ENCODE data around the gene MYOM1.

The MYOM1 gene

DNA sequence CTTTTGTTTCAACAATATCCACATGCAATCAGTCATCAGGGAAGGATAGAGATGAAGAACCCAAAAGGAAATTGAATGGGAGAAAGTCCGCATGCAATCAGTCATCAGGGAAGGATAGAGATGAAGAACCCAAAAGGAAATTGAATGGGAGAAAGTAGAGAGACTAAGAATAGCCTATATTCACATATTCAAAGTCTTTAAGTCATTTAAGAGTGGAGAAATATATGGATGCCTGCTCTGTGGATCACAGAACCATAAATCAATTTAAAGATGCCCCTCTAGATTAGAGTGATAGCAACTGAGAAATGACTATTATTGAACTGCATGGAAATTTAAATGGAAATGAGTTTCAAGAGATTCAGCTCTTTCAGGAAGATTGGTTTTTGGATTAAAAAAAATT, 116.8 kb downstream of the MYOM1 start:
- no peak overlapping the region for H3K4me3 ChIP-seq (ENCODE audit: low read length)
- H3K27me3 ChIP-seq (ENCODE audit: control insufficient read depth, insufficient read depth, low read length): peaks cover 4% of the 10 kb centered on the region

DNA sequence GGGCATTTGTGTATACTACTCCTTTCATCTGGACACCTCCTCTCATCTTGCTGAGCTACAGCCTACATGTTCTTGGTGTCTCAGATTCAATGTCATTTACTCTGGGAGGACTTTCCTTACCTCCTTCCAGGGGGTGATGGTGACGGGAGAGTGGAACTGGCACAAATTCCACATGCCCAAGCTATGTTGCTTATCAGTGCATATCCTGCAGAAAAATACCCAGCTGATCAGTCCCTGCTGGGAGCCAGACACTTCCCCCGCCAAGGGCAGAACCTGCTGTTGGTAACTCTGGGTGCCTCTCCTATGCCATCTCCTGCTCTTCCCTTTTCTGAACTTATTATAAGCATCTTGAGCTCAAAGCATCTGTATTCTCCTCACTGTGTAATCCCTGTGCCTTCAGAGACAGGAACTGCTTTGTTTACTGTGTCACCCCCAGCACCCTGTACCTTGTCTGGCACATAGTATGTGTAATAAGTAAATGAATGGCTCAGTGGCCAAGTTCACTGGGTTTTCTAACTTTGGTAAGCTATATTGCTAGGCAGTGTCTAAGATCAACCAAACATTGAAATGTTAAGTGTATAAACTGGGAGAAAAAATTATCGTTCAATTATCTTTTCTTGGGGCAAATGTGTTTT, 119.2 kb downstream of the MYOM1 start:
- Histone ChIP-seq H3K4me2 (ENCODE audit: low read length) (no peak overlapping the region), H3K27me3 (ENCODE audit: control insufficient read depth, insufficient read depth, low read length) (peaks cover 4% of the 10 kb centered on the region), H3K4me1 (ENCODE audit: control insufficient read depth, insufficient read depth, low read length) (peaks cover 13% of the 10 kb centered on the region), H3K4me3 (ENCODE audit: low read length) (no peak overlapping the region), H3K9ac (ENCODE audit: low read depth, low read length) (no peak overlapping the region), H3K36me3 (ENCODE audit: insufficient read depth, low read length) (no peaks in the 10 kb centered on the region), H3K9me3 (replicated peaks; ENCODE audit: low read length) (no peaks in the 10 kb centered on the region)

More for the DNA sequence above, 116.8 kb downstream of the MYOM1 start:
- no peak overlapping the region for H3K4me2 ChIP-seq (ENCODE audit: low read length)
- H3K9ac ChIP-seq (ENCODE audit: low read depth, low read length): no peak overlapping the region
- H3K9me3 ChIP-seq (replicated peaks; ENCODE audit: low read length): no peaks in the 10 kb centered on the region
- H3K36me3 ChIP-seq (ENCODE audit: insufficient read depth, low read length): no peaks in the 10 kb centered on the region
- peaks cover 13% of the 10 kb centered on the region for H3K4me1 ChIP-seq (ENCODE audit: control insufficient read depth, insufficient read depth, low read length)

DNA sequence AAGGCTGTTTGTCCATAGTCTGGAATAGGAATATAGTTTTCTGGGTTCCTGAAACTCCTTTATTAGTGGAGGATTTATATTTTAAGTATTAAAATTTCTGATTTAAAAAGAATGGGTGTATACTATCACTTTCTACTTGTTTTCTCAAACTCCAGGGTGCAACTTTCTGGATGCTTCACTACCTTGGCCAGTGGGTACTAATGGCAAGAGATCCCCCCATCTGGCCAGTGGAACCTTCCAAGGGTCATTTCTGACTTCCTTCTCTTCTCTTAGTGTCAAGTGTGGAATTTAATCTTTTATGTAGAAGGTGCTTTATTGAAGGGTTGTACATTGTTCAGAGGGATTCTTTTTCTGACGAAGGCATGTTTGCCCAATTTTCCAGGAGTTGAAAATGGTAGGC, 120.4 kb downstream of the MYOM1 start:
- Histone ChIP-seq H3K27me3 (ENCODE audit: control insufficient read depth, insufficient read depth, low read length) (peaks cover 4% of the 10 kb centered on the region), H3K4me3 (ENCODE audit: low read length) (no peak overlapping the region), H3K4me2 (ENCODE audit: low read length) (no peak overlapping the region), H3K9me3 (replicated peaks; ENCODE audit: low read length) (no peaks in the 10 kb centered on the region), H3K4me1 (ENCODE audit: control insufficient read depth, insufficient read depth, low read length) (peaks cover 7% of the 10 kb centered on the region), H3K36me3 (ENCODE audit: insufficient read depth, low read length) (no peaks in the 10 kb centered on the region), H3K9ac (ENCODE audit: low read depth, low read length) (no peak overlapping the region)

DNA sequence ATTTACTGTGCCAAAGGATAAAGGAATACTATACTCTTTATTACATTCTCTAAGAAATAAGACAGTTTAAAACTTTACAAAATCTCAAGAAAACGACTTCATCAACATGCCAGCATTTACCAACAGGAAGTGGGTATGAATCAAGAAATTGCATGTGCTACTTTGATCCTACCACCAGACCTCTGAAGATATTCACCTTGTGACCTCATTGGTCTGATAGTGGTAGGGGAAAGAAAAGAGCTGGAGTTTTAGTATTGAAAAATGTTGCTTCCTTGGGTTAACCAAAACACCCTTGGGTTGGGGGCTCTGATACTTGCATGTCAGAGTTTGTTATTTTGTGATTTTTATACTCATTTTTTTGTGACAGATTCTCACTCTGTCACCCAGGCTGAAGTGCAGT, 122.7 kb downstream of the MYOM1 start:
- no peak overlapping the region for H3K4me2 ChIP-seq (ENCODE audit: low read length)
- H3K36me3 ChIP-seq (ENCODE audit: insufficient read depth, low read length): no peaks in the 10 kb centered on the region
- H3K27me3 ChIP-seq (ENCODE audit: control insufficient read depth, insufficient read depth, low read length): peaks cover 4% of the 10 kb centered on the region
- H3K9ac ChIP-seq (ENCODE audit: low read depth, low read length): no peak overlapping the region
- peaks cover 8% of the 10 kb centered on the region for H3K4me1 ChIP-seq (ENCODE audit: control insufficient read depth, insufficient read depth, low read length)
- H3K9me3 ChIP-seq (replicated peaks; ENCODE audit: low read length): no peaks in the 10 kb centered on the region
- H3K4me3 ChIP-seq (ENCODE audit: low read length): no peak overlapping the region

DNA sequence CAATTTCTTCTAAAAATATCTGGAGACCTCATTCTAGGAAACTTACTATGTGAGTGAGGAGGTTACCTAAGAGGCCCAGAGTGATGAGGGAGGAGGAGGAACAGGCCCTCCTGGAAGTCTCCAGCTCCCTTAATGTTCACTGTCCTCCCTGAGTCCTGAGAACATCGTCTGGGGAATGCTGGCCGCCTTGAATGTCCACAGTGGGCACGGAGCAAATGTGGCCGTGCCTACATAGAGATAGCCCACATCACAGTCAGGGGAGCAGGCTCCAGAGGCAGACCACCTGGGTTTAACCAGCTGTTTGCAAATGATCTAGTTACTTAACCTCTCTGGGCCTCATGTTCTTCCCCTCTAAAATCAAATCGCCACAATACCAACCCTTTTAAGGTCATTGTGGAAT, 123.8 kb downstream of the MYOM1 start:
- no peak overlapping the region for H3K4me3 ChIP-seq (ENCODE audit: low read length)
- H3K4me2 ChIP-seq (ENCODE audit: low read length): no peak overlapping the region
- H3K9ac ChIP-seq (ENCODE audit: low read depth, low read length): no peak overlapping the region
- H3K9me3 ChIP-seq (replicated peaks; ENCODE audit: low read length): no peaks in the 10 kb centered on the region
- H3K36me3 ChIP-seq (ENCODE audit: insufficient read depth, low read length): no peaks in the 10 kb centered on the region
- peaks cover 8% of the 10 kb centered on the region for H3K4me1 ChIP-seq (ENCODE audit: control insufficient read depth, insufficient read depth, low read length)
- peaks cover 4% of the 10 kb centered on the region for H3K27me3 ChIP-seq (ENCODE audit: control insufficient read depth, insufficient read depth, low read length)

DNA sequence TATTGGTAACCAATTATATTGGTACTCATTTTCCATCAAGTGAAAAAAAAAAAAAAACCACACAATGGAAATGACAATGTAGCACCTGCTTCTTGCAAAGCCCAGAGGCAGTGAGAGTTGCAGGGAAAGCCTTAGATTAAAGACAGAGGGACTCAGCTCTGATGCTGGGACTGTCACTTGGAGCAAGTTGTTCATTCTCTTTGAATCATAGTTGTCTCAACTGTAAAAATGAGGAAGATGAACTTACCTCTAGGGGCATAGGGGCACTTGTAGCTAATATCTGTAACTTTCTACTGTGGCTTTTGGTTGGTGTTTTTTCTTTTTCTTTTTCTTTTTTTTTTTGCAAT, 125.5 kb downstream of the MYOM1 start:
- no peak overlapping the region for H3K4me2 ChIP-seq (ENCODE audit: low read length)
- peaks cover 8% of the 10 kb centered on the region for H3K4me1 ChIP-seq (ENCODE audit: control insufficient read depth, insufficient read depth, low read length)
- H3K36me3 ChIP-seq (ENCODE audit: insufficient read depth, low read length): no peaks in the 10 kb centered on the region
- no peak overlapping the region for H3K9ac ChIP-seq (ENCODE audit: low read depth, low read length)
- no peaks in the 10 kb centered on the region for H3K9me3 ChIP-seq (replicated peaks; ENCODE audit: low read length)
- H3K4me3 ChIP-seq (ENCODE audit: low read length): no peak overlapping the region
- no peaks in the 10 kb centered on the region for H3K27me3 ChIP-seq (ENCODE audit: control insufficient read depth, insufficient read depth, low read length)

DNA sequence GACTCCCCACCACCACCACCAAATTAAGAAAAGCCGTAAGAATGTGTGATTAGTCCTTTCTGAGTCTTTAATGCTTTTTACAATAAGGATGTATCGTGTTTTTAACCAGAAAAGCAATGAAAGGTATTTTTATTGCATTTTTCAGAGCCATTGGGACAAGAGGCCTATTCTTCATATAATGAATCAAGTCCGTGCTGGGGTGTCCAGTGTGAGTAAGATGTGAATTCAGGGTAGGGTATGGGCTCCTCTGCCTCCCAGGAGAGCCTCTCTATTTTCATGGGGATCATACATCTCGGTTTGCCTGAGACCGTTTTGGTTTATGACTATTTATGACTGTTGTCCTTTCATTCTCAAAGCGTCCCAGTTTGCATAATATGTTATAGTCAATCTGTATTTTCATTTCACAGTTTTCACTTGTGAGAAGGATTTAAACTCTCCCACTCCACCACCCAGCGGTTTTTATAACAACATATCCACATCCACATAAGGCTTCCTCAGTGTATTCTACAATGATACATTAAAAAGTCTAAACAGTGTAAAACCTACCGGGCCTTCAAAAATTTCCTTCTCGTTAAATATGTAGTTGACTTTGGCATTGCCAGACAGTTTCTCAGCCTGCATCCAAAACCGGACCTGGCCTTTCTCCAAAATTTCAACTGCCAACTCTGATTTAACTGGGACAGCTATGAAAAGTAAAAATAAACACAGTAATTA, 126.0 kb downstream of the MYOM1 start:
- Histone ChIP-seq H3K9me3 (replicated peaks; ENCODE audit: low read length) (no peaks in the 10 kb centered on the region), H3K9ac (ENCODE audit: low read depth, low read length) (no peak overlapping the region), H3K36me3 (ENCODE audit: insufficient read depth, low read length) (no peaks in the 10 kb centered on the region), H3K4me3 (ENCODE audit: low read length) (no peak overlapping the region), H3K27me3 (ENCODE audit: control insufficient read depth, insufficient read depth, low read length) (no peaks in the 10 kb centered on the region), H3K4me2 (ENCODE audit: low read length) (no peak overlapping the region), H3K4me1 (ENCODE audit: control insufficient read depth, insufficient read depth, low read length) (peaks cover 8% of the 10 kb centered on the region)

DNA sequence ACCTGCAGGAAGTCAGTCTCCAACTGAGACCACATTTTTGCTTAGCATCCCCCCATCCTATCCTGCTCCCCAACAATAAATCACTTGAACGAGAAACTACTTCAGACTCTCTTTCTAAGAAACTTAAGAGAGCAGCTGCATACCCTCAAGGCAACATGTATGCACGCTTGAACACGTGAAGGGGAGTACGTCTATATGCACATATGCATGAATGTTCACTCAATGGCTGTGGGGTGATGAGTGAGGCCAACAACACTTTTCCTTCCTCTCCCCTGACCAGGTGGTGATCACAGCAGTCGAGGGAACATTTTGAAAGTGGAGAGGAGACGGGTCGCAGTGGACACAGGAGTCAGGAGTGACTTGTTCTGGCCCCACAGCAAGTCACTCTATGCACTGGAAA, 127.0 kb downstream of the MYOM1 start:
- Histone ChIP-seq H3K4me2 (ENCODE audit: low read length) (no peak overlapping the region), H3K36me3 (ENCODE audit: insufficient read depth, low read length) (no peaks in the 10 kb centered on the region)

DNA sequence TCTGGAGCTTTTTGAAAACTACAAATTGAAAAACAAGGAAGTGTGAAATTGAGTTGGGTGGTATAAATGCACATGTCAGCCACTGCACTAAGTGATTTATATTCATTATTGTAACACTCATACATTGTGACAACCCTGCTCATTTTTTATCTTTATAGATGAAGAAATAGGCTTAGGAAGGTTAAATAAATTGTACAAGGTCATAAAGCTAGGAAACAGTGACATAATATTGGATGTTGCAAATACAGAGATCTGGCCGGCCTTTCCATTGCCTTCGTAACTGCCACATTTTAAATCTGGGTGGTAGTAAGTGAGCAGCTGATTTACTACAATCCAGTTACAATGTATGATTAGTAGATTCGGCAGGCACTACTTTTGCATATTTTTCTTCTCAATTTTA, 130.2 kb downstream of the MYOM1 start:
- no peak overlapping the region for H3K4me3 ChIP-seq (ENCODE audit: low read length)
- H3K27me3 ChIP-seq (ENCODE audit: control insufficient read depth, insufficient read depth, low read length): no peaks in the 10 kb centered on the region
- H3K9me3 ChIP-seq (replicated peaks; ENCODE audit: low read length): no peaks in the 10 kb centered on the region

More for the DNA sequence above, 127.0 kb downstream of the MYOM1 start:
- no peaks in the 10 kb centered on the region for H3K27me3 ChIP-seq (ENCODE audit: control insufficient read depth, insufficient read depth, low read length)
- H3K9me3 ChIP-seq (replicated peaks; ENCODE audit: low read length): no peaks in the 10 kb centered on the region
- peaks cover 14% of the 10 kb centered on the region for H3K4me1 ChIP-seq (ENCODE audit: control insufficient read depth, insufficient read depth, low read length)
- no peak overlapping the region for H3K4me3 ChIP-seq (ENCODE audit: low read length)
- no peak overlapping the region for H3K9ac ChIP-seq (ENCODE audit: low read depth, low read length)

DNA sequence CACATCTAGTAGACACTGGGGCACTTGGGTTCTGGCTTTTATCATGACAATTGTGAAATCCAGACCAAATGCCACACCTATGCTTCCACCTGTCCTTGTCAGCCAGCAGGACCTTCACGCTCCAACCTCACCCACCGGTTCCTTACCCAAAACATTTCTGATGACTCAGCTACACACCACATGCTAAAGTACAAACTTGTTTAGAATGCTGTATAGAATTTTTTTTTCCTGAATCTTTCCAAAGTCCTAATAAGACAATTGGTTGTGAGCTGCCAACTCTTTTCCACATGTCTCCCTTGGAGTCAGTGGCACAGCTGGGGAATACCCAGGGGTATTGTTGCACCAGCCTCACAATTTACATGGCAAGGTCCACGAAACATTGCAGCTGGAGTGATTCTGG, 131.3 kb downstream of the MYOM1 start:
- no peak overlapping the region for H3K4me3 ChIP-seq (ENCODE audit: low read length)
- H3K36me3 ChIP-seq (ENCODE audit: insufficient read depth, low read length): no peaks in the 10 kb centered on the region
- no peak overlapping the region for H3K4me2 ChIP-seq (ENCODE audit: low read length)
- H3K9ac ChIP-seq (ENCODE audit: low read depth, low read length): no peak overlapping the region
- H3K4me1 ChIP-seq (ENCODE audit: control insufficient read depth, insufficient read depth, low read length): peaks cover 7% of the 10 kb centered on the region
- no peaks in the 10 kb centered on the region for H3K9me3 ChIP-seq (replicated peaks; ENCODE audit: low read length)
- H3K27me3 ChIP-seq (ENCODE audit: control insufficient read depth, insufficient read depth, low read length): no peaks in the 10 kb centered on the region

More for the DNA sequence above, 130.2 kb downstream of the MYOM1 start:
- Histone ChIP-seq H3K4me1 (ENCODE audit: control insufficient read depth, insufficient read depth, low read length) (peaks cover 14% of the 10 kb centered on the region), H3K9ac (ENCODE audit: low read depth, low read length) (no peak overlapping the region), H3K36me3 (ENCODE audit: insufficient read depth, low read length) (no peaks in the 10 kb centered on the region), H3K4me2 (ENCODE audit: low read length) (no peak overlapping the region)

DNA sequence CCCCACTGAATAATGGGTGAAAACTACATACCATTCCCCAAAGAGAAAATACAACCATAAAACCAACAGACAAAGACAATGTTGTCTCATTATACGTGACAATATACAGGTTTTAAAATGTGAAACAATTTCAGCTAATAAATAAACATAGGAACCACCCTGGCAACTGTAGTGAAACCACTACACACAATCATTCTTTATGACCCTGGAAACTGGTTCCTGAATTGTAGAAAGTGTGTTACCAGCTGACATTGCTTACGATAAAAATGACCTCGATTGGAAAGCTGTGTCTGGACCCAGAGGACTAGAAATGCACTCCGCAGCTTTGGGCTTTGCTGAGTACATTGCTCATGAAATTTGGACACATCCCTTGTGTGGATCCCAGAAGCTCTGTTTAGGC, 132.9 kb downstream of the MYOM1 start:
- Histone ChIP-seq H3K4me3 (ENCODE audit: low read length) (no peak overlapping the region), H3K36me3 (ENCODE audit: insufficient read depth, low read length) (no peaks in the 10 kb centered on the region), H3K9ac (ENCODE audit: low read depth, low read length) (no peak overlapping the region), H3K9me3 (replicated peaks; ENCODE audit: low read length) (no peaks in the 10 kb centered on the region), H3K4me2 (ENCODE audit: low read length) (no peak overlapping the region), H3K27me3 (ENCODE audit: control insufficient read depth, insufficient read depth, low read length) (no peaks in the 10 kb centered on the region), H3K4me1 (ENCODE audit: control insufficient read depth, insufficient read depth, low read length) (peaks cover 10% of the 10 kb centered on the region)

DNA sequence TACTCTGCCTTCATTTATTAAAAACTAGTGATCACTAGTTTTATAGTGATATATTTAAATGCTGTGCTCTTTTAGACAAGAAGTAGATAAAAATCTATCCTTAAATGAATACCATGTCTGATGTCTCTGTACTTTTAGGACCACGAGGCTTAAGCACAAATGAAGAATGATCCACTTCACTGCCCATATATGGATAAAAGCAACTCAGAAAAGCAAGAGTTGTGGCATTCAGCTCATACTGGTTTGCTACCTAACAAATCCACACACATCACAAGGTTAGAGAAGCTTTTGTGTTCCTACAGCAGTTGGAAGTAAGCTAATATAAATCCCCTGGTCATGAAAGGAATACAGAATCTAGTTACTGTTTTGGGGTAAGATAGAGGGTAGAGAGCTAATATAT, 134.2 kb downstream of the MYOM1 start:
- no peak overlapping the region for H3K4me3 ChIP-seq (ENCODE audit: low read length)
- no peaks in the 10 kb centered on the region for H3K36me3 ChIP-seq (ENCODE audit: insufficient read depth, low read length)
- H3K9ac ChIP-seq (ENCODE audit: low read depth, low read length): no peak overlapping the region
- H3K4me2 ChIP-seq (ENCODE audit: low read length): no peak overlapping the region
- peaks cover 18% of the 10 kb centered on the region for H3K4me1 ChIP-seq (ENCODE audit: control insufficient read depth, insufficient read depth, low read length)
- no peaks in the 10 kb centered on the region for H3K27me3 ChIP-seq (ENCODE audit: control insufficient read depth, insufficient read depth, low read length)
- H3K9me3 ChIP-seq (replicated peaks; ENCODE audit: low read length): no peaks in the 10 kb centered on the region
